ENCODE measurements around the gene TMEM218. TPM values are rescaled to one million over a fixed set of nuclear protein-coding genes. Genes with fewer than 3 reads are reported as not detected.

The TMEM218 gene
- total and polyA plus RNA-seq, 4 experiments from 2014 or later: 15.1 to 48.1 (median 21.1) TPM

DNA sequence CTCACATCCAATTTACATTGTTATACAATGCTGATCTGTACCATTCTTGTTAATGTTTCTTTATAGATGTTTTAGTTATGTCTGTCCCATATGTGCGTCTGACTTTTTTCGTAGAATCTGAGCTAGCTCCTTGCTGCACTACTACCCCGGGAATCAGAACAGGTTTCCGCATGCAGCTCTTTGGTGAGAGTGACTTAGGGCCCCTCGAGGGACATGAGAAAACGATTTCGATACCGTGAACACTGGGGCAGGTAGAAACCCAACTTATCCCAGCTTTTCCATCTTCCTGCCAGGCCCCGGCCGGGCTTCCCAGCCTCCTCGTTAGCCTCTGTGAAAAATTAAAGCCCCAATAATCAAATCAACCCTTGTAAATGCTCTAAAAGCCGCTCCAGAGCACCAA, 29.8 kb upstream of the TMEM218 start:
- DNase-seq: no peak
- intact Hi-C loops (cut with micrococcal nuclease): loop anchor here (1.0 kb wide), 3 partner anchors 50 to 225 kb away; no protein-coding TSS in a partner anchor
- peaks cover 5% of the 10 kb centered on the region for H3K4me1 ChIP-seq (ENCODE audit: insufficient read depth, low read length)
- Mint-ChIP-seq H3K9me3 (peaks cover 0 to 2% (median 0%) of the 10 kb centered on the region in 8 donors), H3K27me3 (peaks cover 24 to 43% of the 10 kb centered on the region in 2 donors), H3K36me3 (no peaks in the 10 kb centered on the region), H3K27ac (no peak overlapping the region), H3K4me3 (no peak overlapping the region), H3K4me1 (peaks cover 2 to 7% (median 4%) of the 10 kb centered on the region in 4 donors)
- H3K27ac ChIP-seq (ENCODE audit: low read depth, low read length): no peak overlapping the region
- ChIA-PET CTCF (ENCODE audit: partially characterized antibody) (interaction anchor here (0.6 to 5.5 kb wide), 19 partner anchors 13 to 342 kb away, joined by 3 to 90 read pairs (median 4); partner anchors contain the start of gene CCDC15), POLR2A (ENCODE audit: partially characterized antibody) (no interaction called here)
- H3K36me3 ChIP-seq (ENCODE audit: insufficient read depth, low read length): no peaks in the 10 kb centered on the region
- H3K9me3 ChIP-seq (ENCODE audit: control insufficient read depth in 1 of 2, low read length in 2 of 2): no peaks in the 10 kb centered on the region
- H3K4me3 ChIP-seq (ENCODE audit: low read length in 2 of 2): no peak overlapping the region
- H3K27me3 ChIP-seq (ENCODE audit: insufficient read depth, low read length): peaks cover 12% of the 10 kb centered on the region

DNA sequence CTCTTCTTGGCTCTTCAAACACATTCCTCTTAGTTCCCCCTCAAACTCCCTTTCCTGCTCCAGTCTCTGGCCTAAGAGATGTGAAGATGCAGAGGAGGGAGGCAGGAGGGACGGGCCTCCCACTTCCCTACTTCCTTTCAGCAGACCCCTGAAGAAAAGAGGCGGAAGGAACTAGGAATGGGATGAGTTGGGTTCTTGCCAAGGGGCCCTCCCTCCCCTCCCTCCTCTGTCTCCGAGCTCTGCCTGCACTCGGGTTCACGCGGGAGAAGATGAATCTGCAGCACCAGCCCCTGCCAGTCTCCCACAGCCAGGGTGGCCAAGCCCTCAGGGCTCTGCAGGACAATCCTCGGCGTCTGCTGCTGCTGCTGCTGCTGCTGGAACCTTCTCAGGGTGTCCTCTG, 28.8 kb upstream of the TMEM218 start:
- CTCF ChIA-PET (ENCODE audit: partially characterized antibody): interaction anchor here (1.0 to 5.5 kb wide), 11 partner anchors 14 to 264 kb away, joined by 3 to 90 read pairs (median 4); partner anchors contain the start of gene CCDC15

DNA sequence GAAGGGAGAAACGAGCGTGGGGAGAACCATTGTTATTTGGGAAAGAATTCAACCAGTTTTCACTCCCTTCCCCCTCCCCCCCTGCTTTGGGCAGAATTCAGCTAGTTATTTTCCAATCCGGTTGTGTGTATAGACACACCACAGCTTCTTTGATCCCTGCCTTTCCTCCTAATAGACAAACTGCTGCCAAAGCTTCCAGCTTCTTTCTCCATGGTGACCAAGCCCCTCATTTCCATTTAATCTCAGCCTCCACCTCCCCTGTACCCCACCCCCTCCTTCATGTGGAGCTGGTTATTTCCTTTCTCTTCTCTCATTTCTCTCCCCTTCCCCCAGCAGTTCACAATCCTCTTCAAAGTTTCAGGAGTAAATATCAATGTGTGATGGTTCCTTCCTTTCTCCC, 28.4 kb upstream of the TMEM218 start:
- ChIA-PET POLR2A (ENCODE audit: partially characterized antibody) (no interaction called here), CTCF (ENCODE audit: partially characterized antibody) (interaction anchor here (1.0 to 5.5 kb wide), 6 partner anchors 13 to 263 kb away, joined by 3 to 90 read pairs (median 28); no protein-coding TSS in a partner anchor)
- H3K9me3 ChIP-seq (ENCODE audit: control insufficient read depth in 1 of 2, low read length in 2 of 2): no peaks in the 10 kb centered on the region
- Mint-ChIP-seq H3K9me3 (peaks cover 0 to 2% (median 0%) of the 10 kb centered on the region in 8 donors), H3K27me3 (peaks cover 22 to 46% of the 10 kb centered on the region in 2 donors), H3K4me3 (no peak overlapping the region), H3K36me3 (no peaks in the 10 kb centered on the region), H3K4me1 (peaks cover 2 to 7% (median 4%) of the 10 kb centered on the region in 4 donors), H3K27ac (no peak overlapping the region)
- DNase-seq: no peak
- H3K36me3 ChIP-seq (ENCODE audit: insufficient read depth, low read length): no peaks in the 10 kb centered on the region
- no peak overlapping the region for H3K27ac ChIP-seq (ENCODE audit: low read depth, low read length)
- no peak overlapping the region for H3K4me3 ChIP-seq (ENCODE audit: low read length in 2 of 2)
- peaks cover 5% of the 10 kb centered on the region for H3K4me1 ChIP-seq (ENCODE audit: insufficient read depth, low read length)
- intact Hi-C loops (cut with micrococcal nuclease): no loop called here
- H3K27me3 ChIP-seq (ENCODE audit: insufficient read depth, low read length): peaks cover 12% of the 10 kb centered on the region

More for the DNA sequence above, 28.8 kb upstream of the TMEM218 start:
- Histone ChIP-seq H3K9me3 (ENCODE audit: control insufficient read depth in 1 of 2, low read length in 2 of 2) (no peaks in the 10 kb centered on the region), H3K27ac (ENCODE audit: low read depth, low read length) (no peak overlapping the region), H3K4me3 (ENCODE audit: low read length in 2 of 2) (no peak overlapping the region), H3K36me3 (ENCODE audit: insufficient read depth, low read length) (no peaks in the 10 kb centered on the region), H3K27me3 (ENCODE audit: insufficient read depth, low read length) (peaks cover 12% of the 10 kb centered on the region), H3K4me1 (ENCODE audit: insufficient read depth, low read length) (peaks cover 5% of the 10 kb centered on the region)
- Mint-ChIP-seq H3K36me3 (no peaks in the 10 kb centered on the region), H3K27ac (no peak overlapping the region), H3K4me3 (no peak overlapping the region), H3K4me1 (peaks cover 2 to 7% (median 4%) of the 10 kb centered on the region in 4 donors), H3K27me3 (peaks cover 22 to 44% of the 10 kb centered on the region in 2 donors), H3K9me3 (peaks cover 0 to 2% (median 0%) of the 10 kb centered on the region in 8 donors)
- POLR2A ChIA-PET (ENCODE audit: partially characterized antibody): no interaction called here
- no peak for DNase-seq
- intact Hi-C loops (cut with micrococcal nuclease): no loop called here

DNA sequence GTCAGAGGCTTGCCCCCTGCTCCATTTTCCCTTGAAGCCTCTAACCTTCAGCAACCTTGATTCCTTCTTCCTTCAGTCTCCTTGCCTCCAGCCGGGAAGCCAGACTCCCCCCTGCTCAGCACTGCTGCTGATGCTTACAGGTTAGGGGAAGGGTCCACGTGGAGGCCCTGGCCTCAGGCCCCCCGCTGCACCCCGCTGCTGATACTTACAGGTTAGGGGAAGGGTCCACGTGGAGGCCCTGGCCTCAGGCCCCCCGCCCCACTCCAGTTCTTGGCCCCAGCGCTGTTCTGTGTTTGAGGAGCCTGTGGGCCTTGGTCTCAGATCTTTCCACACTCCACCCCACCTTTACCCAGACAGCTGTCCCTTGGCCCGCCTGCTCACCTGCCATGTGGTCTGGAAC, 27.5 kb upstream of the TMEM218 start:
- CTCF ChIA-PET (ENCODE audit: partially characterized antibody): interaction anchor here (2.4 to 5.5 kb wide), 2 partner anchors 32 to 180 kb away, joined by 8 to 90 read pairs; no protein-coding TSS in a partner anchor
- H3K27ac Mint-ChIP-seq: no peak overlapping the region
- intact Hi-C loops (cut with micrococcal nuclease): no loop called here
- H3K27me3 Mint-ChIP-seq: peaks cover 21 to 48% of the 10 kb centered on the region in 2 donors
- Histone ChIP-seq H3K27me3 (ENCODE audit: insufficient read depth, low read length) (peaks cover 18% of the 10 kb centered on the region), H3K36me3 (ENCODE audit: insufficient read depth, low read length) (no peaks in the 10 kb centered on the region), H3K4me1 (ENCODE audit: insufficient read depth, low read length) (peaks cover 5% of the 10 kb centered on the region), H3K9me3 (ENCODE audit: control insufficient read depth in 1 of 2, low read length in 2 of 2) (no peaks in the 10 kb centered on the region), H3K4me3 (ENCODE audit: low read length in 2 of 2) (no peak overlapping the region), H3K27ac (ENCODE audit: low read depth, low read length) (no peak overlapping the region)
- DNase-seq: no peak
- H3K4me1 Mint-ChIP-seq: peaks cover 2 to 7% (median 4%) of the 10 kb centered on the region in 4 donors
- H3K4me3 Mint-ChIP-seq: no peak overlapping the region
- POLR2A ChIA-PET (ENCODE audit: partially characterized antibody): no interaction called here
- peaks cover 0 to 2% (median 0%) of the 10 kb centered on the region in 8 donors for H3K9me3 Mint-ChIP-seq
- H3K36me3 Mint-ChIP-seq: no peaks in the 10 kb centered on the region

DNA sequence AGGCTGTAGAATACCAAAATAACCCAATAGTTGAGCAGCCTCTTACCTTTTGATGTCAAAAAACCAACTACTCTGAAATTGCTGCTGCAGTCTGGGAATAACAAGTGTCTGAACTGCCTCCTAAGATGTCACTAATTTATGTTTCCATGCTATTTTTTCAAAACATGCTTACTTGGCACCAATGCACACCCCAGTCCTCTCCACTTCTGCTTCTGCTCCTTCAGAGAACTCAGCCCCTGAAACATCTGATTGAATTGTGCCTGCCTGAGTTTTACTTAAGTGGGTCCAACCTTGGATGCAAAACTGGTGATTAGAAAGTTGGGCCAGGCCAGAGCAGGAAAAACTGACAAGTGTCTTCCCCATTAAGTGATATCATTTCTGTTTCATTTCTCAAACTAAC, 24.6 kb upstream of the TMEM218 start:
- H3K27ac Mint-ChIP-seq: no peak overlapping the region
- DNase-seq: no peak
- Histone ChIP-seq H3K4me3 (ENCODE audit: low read length in 2 of 2) (no peak overlapping the region), H3K27ac (ENCODE audit: low read depth, low read length) (no peak overlapping the region), H3K27me3 (ENCODE audit: insufficient read depth, low read length) (peaks cover 13% of the 10 kb centered on the region), H3K4me1 (ENCODE audit: insufficient read depth, low read length) (no peaks in the 10 kb centered on the region), H3K9me3 (ENCODE audit: control insufficient read depth in 1 of 2, low read length in 2 of 2) (no peaks in the 10 kb centered on the region), H3K36me3 (ENCODE audit: insufficient read depth, low read length) (no peaks in the 10 kb centered on the region)
- H3K27me3 Mint-ChIP-seq: peaks cover 24 to 43% of the 10 kb centered on the region in 2 donors
- CTCF ChIA-PET (ENCODE audit: partially characterized antibody): interaction anchor here (1.1 kb wide), 1 partner anchor 11 kb away, joined by 3 read pairs; no protein-coding TSS in a partner anchor
- no peaks in the 10 kb centered on the region for H3K4me1 Mint-ChIP-seq
- peaks cover 0 to 4% (median 0%) of the 10 kb centered on the region in 8 donors for H3K9me3 Mint-ChIP-seq
- POLR2A ChIA-PET (ENCODE audit: partially characterized antibody): no interaction called here
- no peaks in the 10 kb centered on the region for H3K36me3 Mint-ChIP-seq
- intact Hi-C loops (cut with micrococcal nuclease): no loop called here
- H3K4me3 Mint-ChIP-seq: no peak overlapping the region

DNA sequence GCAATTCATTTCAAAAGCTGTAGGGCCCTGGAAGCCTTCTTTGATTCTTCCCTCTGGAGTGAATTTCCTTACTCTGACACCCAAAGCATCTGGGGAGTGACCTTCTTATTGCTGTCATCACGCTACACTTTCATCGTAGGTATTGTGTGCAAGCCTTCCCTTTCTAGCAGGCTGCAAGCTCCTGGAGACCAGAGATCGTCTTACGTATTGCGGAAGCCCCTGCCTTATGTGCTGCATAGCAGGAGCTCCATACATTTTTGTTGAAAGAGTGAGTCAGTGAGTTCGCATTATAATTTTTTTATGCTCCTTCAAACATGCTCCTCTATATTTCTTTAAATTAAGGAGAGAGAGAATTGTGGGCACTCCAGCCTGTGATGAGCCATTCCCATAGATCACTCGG, 21.2 kb upstream of the TMEM218 start:
- no peak for DNase-seq
- peaks cover 28 to 41% of the 10 kb centered on the region in 2 donors for H3K27me3 Mint-ChIP-seq
- H3K9me3 Mint-ChIP-seq: peaks cover 0 to 4% (median 0%) of the 10 kb centered on the region in 8 donors
- H3K36me3 Mint-ChIP-seq: no peaks in the 10 kb centered on the region
- H3K4me3 ChIP-seq (ENCODE audit: low read length in 2 of 2): no peak overlapping the region
- ChIA-PET CTCF (ENCODE audit: partially characterized antibody) (interaction anchor here (1.2 kb wide), 1 partner anchor 8 kb away, joined by 3 read pairs; no protein-coding TSS in a partner anchor), POLR2A (ENCODE audit: partially characterized antibody) (no interaction called here)
- no peak overlapping the region for H3K27ac ChIP-seq (ENCODE audit: low read depth, low read length)
- no peaks in the 10 kb centered on the region for H3K4me1 ChIP-seq (ENCODE audit: insufficient read depth, low read length)
- intact Hi-C loops (cut with micrococcal nuclease): no loop called here
- no peaks in the 10 kb centered on the region for H3K4me1 Mint-ChIP-seq
- H3K4me3 Mint-ChIP-seq: no peak overlapping the region
- no peak overlapping the region for H3K27ac Mint-ChIP-seq
- peaks cover 18% of the 10 kb centered on the region for H3K27me3 ChIP-seq (ENCODE audit: insufficient read depth, low read length)
- no peaks in the 10 kb centered on the region for H3K36me3 ChIP-seq (ENCODE audit: insufficient read depth, low read length)
- no peaks in the 10 kb centered on the region for H3K9me3 ChIP-seq (ENCODE audit: control insufficient read depth in 1 of 2, low read length in 2 of 2)

DNA sequence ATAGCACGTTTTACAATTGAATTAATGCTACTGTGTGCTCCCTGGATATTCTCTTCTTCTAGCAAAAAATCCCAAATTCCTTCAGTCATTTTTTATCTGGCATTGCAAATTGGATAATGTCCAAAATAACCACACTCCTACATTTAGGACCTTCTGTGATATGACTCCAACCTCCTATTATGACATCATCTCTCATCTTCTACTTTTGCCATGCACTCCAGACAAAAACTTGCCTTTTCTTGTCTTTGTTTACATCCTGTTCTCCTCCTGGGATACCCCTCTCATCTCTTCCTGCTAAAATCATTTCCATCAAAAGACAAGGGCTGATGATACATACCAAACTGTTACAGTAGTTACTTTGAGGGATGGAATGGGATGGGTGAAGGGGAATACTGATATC, 20.6 kb upstream of the TMEM218 start:
- H3K36me3 ChIP-seq (ENCODE audit: insufficient read depth, low read length): no peaks in the 10 kb centered on the region
- CTCF ChIA-PET (ENCODE audit: partially characterized antibody): interaction anchor here (1.2 kb wide), 1 partner anchor 8 kb away, joined by 3 read pairs; no protein-coding TSS in a partner anchor
- H3K9me3 Mint-ChIP-seq: peaks cover 0 to 4% (median 0%) of the 10 kb centered on the region in 8 donors
- no peak for DNase-seq
- intact Hi-C loops (cut with micrococcal nuclease): no loop called here
- H3K27ac Mint-ChIP-seq: no peak overlapping the region
- no peaks in the 10 kb centered on the region for H3K9me3 ChIP-seq (ENCODE audit: control insufficient read depth in 1 of 2, low read length in 2 of 2)
- H3K36me3 Mint-ChIP-seq: no peaks in the 10 kb centered on the region
- H3K27ac ChIP-seq (ENCODE audit: low read depth, low read length): no peak overlapping the region
- POLR2A ChIA-PET (ENCODE audit: partially characterized antibody): no interaction called here
- H3K4me1 ChIP-seq (ENCODE audit: insufficient read depth, low read length): no peaks in the 10 kb centered on the region
- no peak overlapping the region for H3K4me3 Mint-ChIP-seq
- H3K27me3 ChIP-seq (ENCODE audit: insufficient read depth, low read length): peaks cover 18% of the 10 kb centered on the region
- H3K27me3 Mint-ChIP-seq: peaks cover 32 to 40% of the 10 kb centered on the region in 2 donors
- no peak overlapping the region for H3K4me3 ChIP-seq (ENCODE audit: low read length in 2 of 2)
- H3K4me1 Mint-ChIP-seq: no peaks in the 10 kb centered on the region
